Measurements from ENCODE around the gene SV2B. TPM values are rescaled to one million over a fixed set of nuclear protein-coding genes. Genes with fewer than 3 reads are reported as not detected.

Gene SV2B
- total RNA-seq, 2 donors from 2014 or later, result 6.5 to 8.8 TPM

DNA sequence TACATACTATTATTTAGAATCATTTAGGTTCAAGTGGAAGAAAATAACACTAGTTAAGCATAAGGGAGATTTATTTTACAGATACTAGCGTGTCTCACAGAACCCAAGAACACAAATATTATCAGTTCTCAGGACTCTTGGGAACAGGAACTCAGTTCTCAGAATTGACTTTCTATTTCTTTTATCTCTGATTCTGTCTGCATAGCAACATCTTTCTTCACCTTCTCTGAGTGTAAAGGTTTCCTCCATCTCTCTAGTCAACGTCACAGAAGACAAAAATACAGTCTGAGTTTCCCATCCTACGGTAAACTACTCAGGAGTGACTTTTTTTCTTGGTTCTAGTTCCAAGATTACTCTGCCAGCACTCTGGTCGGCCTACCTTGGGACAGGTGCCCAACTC lies 220.0 kb downstream of the SV2B start:
- no peaks in the 10 kb centered on the region for H3K4me1 ChIP-seq (ENCODE audit: control insufficient read depth, insufficient read depth, low read length)
- no peak overlapping the region for H3K27ac ChIP-seq (ENCODE audit: low read depth, low read length)
- H3K36me3 ChIP-seq (ENCODE audit: control insufficient read depth, insufficient read depth, low read length), result no peaks in the 10 kb centered on the region
- no peak overlapping the region for H3K4me3 ChIP-seq (ENCODE audit: low read length)
- H3K9ac ChIP-seq (ENCODE audit: extremely low read depth, low read length, poor library complexity, severe bottlenecking), result no peak overlapping the region
- Mint-ChIP-seq H3K36me3 (ENCODE audit: low read depth) (no peaks in the 10 kb centered on the region), H3K9me3 (no peaks in the 10 kb centered on the region), H3K4me3 (no peak overlapping the region), H3K27me3 (ENCODE audit: insufficient read depth) (no peaks in the 10 kb centered on the region), H3K4me1 (peaks cover 16% of the 10 kb centered on the region), H3K27ac (no peak overlapping the region)
- no peak for DNase-seq
- TF ChIP-seq, protein P1, sequence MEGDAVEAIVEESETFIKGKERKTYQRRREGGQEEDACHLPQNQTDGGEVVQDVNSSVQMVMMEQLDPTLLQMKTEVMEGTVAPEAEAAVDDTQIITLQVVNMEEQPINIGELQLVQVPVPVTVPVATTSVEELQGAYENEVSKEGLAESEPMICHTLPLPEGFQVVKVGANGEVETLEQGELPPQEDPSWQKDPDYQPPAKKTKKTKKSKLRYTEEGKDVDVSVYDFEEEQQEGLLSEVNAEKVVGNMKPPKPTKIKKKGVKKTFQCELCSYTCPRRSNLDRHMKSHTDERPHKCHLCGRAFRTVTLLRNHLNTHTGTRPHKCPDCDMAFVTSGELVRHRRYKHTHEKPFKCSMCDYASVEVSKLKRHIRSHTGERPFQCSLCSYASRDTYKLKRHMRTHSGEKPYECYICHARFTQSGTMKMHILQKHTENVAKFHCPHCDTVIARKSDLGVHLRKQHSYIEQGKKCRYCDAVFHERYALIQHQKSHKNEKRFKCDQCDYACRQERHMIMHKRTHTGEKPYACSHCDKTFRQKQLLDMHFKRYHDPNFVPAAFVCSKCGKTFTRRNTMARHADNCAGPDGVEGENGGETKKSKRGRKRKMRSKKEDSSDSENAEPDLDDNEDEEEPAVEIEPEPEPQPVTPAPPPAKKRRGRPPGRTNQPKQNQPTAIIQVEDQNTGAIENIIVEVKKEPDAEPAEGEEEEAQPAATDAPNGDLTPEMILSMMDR (conservative IDR thresholded peaks at IDR 0.05), result no peak
- H3K27me3 ChIP-seq (ENCODE audit: control insufficient read depth, insufficient read depth, low read length, poor library complexity, severe bottlenecking), result no peaks in the 10 kb centered on the region
- WGBS, 2 experiments (ENCODE audit: insufficient coverage in 1 of 2, insufficient read length in 1 of 2), result 91 to 98% methylated on average over 3 to 4 of the region's 4 CpGs
- no peaks in the 10 kb centered on the region for H3K9me3 ChIP-seq (ENCODE audit: control insufficient read depth, low read length)

DNA sequence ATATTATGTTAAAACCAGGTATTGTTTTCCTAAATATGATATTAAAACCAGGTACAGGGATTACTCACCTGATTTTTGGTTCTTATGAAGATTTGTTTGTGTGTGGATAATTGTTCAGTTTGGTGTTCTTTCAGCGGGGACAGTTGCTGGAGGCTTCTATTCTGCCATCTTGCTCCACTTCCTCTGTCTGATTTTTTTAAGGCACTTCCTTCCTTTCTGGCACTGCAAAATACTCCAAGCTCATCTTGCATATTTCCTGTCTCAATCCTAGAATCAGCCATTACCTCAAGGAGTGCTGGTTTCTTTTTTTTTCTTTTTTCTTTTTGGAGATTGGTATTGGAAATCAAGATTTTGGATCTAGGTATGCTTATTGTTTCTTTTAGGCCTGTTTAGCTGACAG lies 229.9 kb downstream of the SV2B start:
- Histone ChIP-seq H3K4me3 (ENCODE audit: low read length) (no peak overlapping the region), H3K36me3 (ENCODE audit: control insufficient read depth, insufficient read depth, low read length) (no peaks in the 10 kb centered on the region), H3K4me1 (ENCODE audit: control insufficient read depth, insufficient read depth, low read length) (no peaks in the 10 kb centered on the region), H3K9me3 (ENCODE audit: control insufficient read depth, low read length) (no peaks in the 10 kb centered on the region), H3K27ac (ENCODE audit: low read depth, low read length) (no peak overlapping the region), H3K27me3 (ENCODE audit: control insufficient read depth, insufficient read depth, low read length, poor library complexity, severe bottlenecking) (no peaks in the 10 kb centered on the region), H3K9ac (ENCODE audit: extremely low read depth, low read length, poor library complexity, severe bottlenecking) (no peak overlapping the region)
- TF ChIP-seq, protein P1 (conservative IDR thresholded peaks at IDR 0.05), result no peak
- Mint-ChIP-seq H3K4me3 (no peak overlapping the region), H3K27me3 (ENCODE audit: insufficient read depth) (no peaks in the 10 kb centered on the region), H3K27ac (no peak overlapping the region), H3K4me1 (no peaks in the 10 kb centered on the region), H3K9me3 (no peaks in the 10 kb centered on the region), H3K36me3 (ENCODE audit: low read depth) (no peaks in the 10 kb centered on the region)
- 95% methylated on average over 1 of the region's 1 CpG; no CpG with 5 or more reads in 1 of the 2 experiments for WGBS, 2 experiments (ENCODE audit: insufficient coverage in 1 of 2, insufficient read length in 1 of 2)
- no peak for DNase-seq

DNA sequence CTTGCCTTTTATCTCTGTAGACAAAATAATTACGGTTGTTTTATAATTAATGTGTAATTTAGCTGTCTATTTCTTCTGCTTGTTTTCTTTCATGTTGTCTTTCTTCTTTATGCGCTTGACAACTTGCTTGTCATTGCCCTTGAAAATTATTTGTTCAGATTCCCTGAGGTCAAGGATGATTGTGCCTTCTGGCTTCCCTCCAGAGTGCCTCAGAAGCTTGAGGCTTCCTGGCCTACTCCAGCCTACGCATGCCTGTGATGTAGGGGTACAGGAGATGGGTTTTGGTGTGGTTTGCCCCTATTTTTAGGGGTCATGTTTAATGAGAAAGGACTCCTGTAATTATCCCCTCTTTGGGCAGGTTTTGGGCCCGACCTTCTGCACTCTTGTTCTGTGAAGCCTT lies 231.5 kb downstream of the SV2B start:
- peaks cover 2% of the 10 kb centered on the region for H3K27me3 Mint-ChIP-seq (ENCODE audit: insufficient read depth)
- Histone ChIP-seq H3K9me3 (ENCODE audit: control insufficient read depth, low read length) (no peaks in the 10 kb centered on the region), H3K4me1 (ENCODE audit: control insufficient read depth, insufficient read depth, low read length) (no peaks in the 10 kb centered on the region), H3K36me3 (ENCODE audit: control insufficient read depth, insufficient read depth, low read length) (no peaks in the 10 kb centered on the region), H3K27ac (ENCODE audit: low read depth, low read length) (no peak overlapping the region), H3K4me3 (ENCODE audit: low read length) (no peak overlapping the region), H3K27me3 (ENCODE audit: control insufficient read depth, insufficient read depth, low read length, poor library complexity, severe bottlenecking) (no peaks in the 10 kb centered on the region), H3K9ac (ENCODE audit: extremely low read depth, low read length, poor library complexity, severe bottlenecking) (no peak overlapping the region)
- no peaks in the 10 kb centered on the region for H3K36me3 Mint-ChIP-seq (ENCODE audit: low read depth)
- H3K9me3 Mint-ChIP-seq, result no peaks in the 10 kb centered on the region
- H3K27ac Mint-ChIP-seq, result no peak overlapping the region
- TF ChIP-seq, protein P1 (conservative IDR thresholded peaks at IDR 0.05), result no peak
- no peak overlapping the region for H3K4me3 Mint-ChIP-seq
- no peak for DNase-seq
- H3K4me1 Mint-ChIP-seq, result no peaks in the 10 kb centered on the region
- WGBS, 2 experiments (ENCODE audit: insufficient coverage in 1 of 2, insufficient read length in 1 of 2), result 92 to 100% methylated on average over 3 to 4 of the region's 4 CpGs
